GM18517 (cell line): ENCODE measurements around the gene B9D2.
"Not testable (repeated sequence)": the region's sequence is repeated elsewhere in the genome, so short reads cannot be mapped to it uniquely, and the experiment has no call there.

Experiments
- ATAC-seq: cut with Tn5 transposase; IDR thresholded peaks from one replicate; pipeline ENCODE4 v1.9.1; 2021; ENCODE audit warnings: mild to moderate bottlenecking, moderate library complexity; ENCODE audit not compliant: unreplicated experiment

The B9D2 gene

GRCh38 chr19:41391618-41392017, 27.7 kb upstream of the B9D2 start:
- ATAC-seq, result no peak

- ATAC-seq, result no peak
These were observed 22.5 kb upstream of the B9D2 start for GRCh38 chr19:41386442-41386841.

GRCh38 chr19:41384351-41384750, 20.4 kb upstream of the B9D2 start:
- no peak for ATAC-seq

- not testable (repeated sequence) for ATAC-seq
These were observed 17.6 kb upstream of the B9D2 start for GRCh38 chr19:41381536-41381935.

GRCh38 chr19:41377977-41378709, 14.2 kb upstream of the B9D2 start:
- ATAC-seq, result no peak

- no peak for ATAC-seq
These were observed 13.0 kb upstream of the B9D2 start for GRCh38 chr19:41376998-41377365.

GRCh38 chr19:41376241-41376997, 12.5 kb upstream of the B9D2 start, which contains the start of gene TMEM91:
TSS of gene TMEM91 (plus strand) at chr19:41376533. CDS start at chr19:41378310, 1,777 bp downstream.
- no peak for ATAC-seq

- no peak for ATAC-seq
These were observed 10.0 kb upstream of the B9D2 start for GRCh38 chr19:41373993-41374392.

GRCh38 chr19:41372501-41372900, 8.6 kb upstream of the B9D2 start:
- no peak for ATAC-seq

- no peak for ATAC-seq
These were observed 7.6 kb upstream of the B9D2 start for GRCh38 chr19:41371541-41371940.

GRCh38 chr19:41371119-41371518, 7.2 kb upstream of the B9D2 start:
- ATAC-seq, result not testable (repeated sequence)

- ATAC-seq, result no peak
These were observed 5.8 kb upstream of the B9D2 start for GRCh38 chr19:41369769-41370168.

- ATAC-seq, result no peak
These were observed 3.9 kb upstream of the B9D2 start for GRCh38 chr19:41367848-41368301.

- ATAC-seq, result no peak
These were observed 2.1 kb upstream of the B9D2 start for GRCh38 chr19:41366089-41366488.

- no peak for ATAC-seq
These were observed 809 bp upstream of the B9D2 start for GRCh38 chr19:41364524-41365391.

- no peak for ATAC-seq
These were observed 587 bp downstream of the B9D2 start for GRCh38 chr19:41363371-41363752.

- ATAC-seq, result no peak
These were observed 1.7 kb downstream of the B9D2 start for GRCh38 chr19:41362143-41362847.

- no peak for ATAC-seq
These were observed 4.2 kb downstream of the B9D2 start for GRCh38 chr19:41359741-41360140.

GRCh38 chr19:41357746-41358145, 6.2 kb downstream of the B9D2 start:
- no peak for ATAC-seq

- ATAC-seq, result no peak
These were observed 6.8 kb downstream of the B9D2 start for GRCh38 chr19:41356984-41357739.
